ENCODE data around the gene PRKRA. TPM values are rescaled to one million over a fixed set of nuclear protein-coding genes. Genes with fewer than 3 reads are reported as not detected.
"Not testable (repeated sequence)": the region's sequence is repeated elsewhere in the genome, so short reads cannot be mapped to it uniquely, and the experiment has no call there.

Gene PRKRA
- 45.0 TPM for total RNA-seq

DNA sequence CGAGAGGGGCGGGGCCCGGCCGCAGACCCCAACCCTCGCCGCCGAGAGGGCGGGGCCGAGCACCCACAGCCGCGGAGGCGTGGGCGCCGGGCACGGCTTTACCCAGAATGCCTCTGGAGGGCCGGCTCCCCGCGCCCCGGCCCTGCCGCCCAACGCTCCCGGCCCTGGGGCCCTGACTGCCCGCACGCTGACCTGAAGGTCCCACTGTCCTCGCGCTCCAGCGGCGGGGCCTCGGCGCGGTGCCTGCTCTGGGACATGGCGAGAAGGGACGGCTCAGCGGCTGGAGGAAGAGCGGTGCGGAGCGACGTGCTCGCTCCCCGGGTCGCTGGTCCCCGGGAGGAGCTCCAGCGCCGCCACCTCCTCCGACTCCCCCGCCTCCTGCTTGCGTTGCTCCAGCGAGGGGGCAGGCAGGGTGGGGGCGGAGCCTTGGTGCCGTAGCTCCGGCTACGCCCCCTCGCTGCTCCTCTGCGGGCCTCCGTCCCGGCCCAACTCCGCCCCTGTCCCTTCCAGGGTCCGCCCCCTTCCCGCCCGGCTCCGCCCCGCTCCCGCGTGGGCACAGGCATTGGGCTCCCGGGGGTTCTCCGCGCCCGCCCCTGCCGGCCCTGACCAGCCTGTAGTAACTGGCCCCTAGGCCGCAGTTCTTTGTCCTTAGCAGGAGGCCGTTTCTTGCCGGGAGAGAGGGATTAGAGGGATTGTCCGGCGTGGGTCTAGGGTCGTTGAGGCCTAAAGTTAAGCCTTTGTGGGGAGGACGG, at the start of gene PRKRA, which contains the start of gene PJVK:
Gene PRKRA (minus strand): TSS at position 402 of the 752 bp plus-strand sequence. CDS start 145 bp downstream, at position 257.
Gene PJVK (plus strand): TSS at position 605 of the 752 bp plus-strand sequence. CDS start 2,032 bp downstream, outside the sequence.
- DNase-seq (ENCODE audit: low read depth in 2 of 3, low spot score in 2 of 3) = peak; percentile 85 to 97 (median 97)

DNA sequence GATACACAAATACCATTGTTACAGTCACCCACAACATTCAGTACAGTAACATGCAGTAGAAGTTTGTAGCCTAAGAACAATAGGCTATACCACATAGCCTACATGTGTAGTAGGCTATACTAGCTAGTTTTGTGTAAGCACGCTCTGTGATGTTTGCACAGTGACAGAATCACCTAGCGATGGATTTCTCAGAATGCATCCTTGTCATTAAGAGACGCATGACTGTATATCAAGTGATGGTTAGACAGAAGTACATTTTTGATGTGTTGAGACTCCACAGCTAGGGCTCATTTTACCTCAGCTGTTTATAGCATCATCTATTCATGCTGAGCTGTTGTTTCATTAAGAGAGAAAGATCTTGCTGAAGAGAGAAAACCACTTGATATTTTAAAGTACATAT, 48.7 kb upstream of the PRKRA start:
- DNase-seq (ENCODE audit: low read depth in 2 of 3, low spot score in 2 of 3) = no peak

DNA sequence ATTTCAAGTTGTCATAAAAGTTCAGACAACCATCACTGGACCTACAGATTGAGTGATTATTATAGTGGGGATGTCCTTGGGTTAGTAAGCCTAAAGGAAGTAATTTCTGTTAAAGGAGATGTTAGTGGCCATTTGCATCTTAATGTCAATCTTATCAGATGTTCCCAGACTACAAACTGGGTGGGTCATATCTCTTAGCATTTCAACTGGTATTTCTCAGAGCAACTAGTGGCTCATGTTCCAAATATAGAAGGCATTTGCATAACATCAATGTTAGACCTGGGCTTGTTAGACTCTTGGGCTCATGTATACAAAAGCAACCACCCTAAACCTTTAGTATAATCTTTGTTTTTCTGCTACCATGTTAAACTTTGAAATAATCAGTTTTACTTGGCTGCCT, 47.2 kb upstream of the PRKRA start:
- DNase-seq (ENCODE audit: low read depth in 2 of 3, low spot score in 2 of 3) = no peak

DNA sequence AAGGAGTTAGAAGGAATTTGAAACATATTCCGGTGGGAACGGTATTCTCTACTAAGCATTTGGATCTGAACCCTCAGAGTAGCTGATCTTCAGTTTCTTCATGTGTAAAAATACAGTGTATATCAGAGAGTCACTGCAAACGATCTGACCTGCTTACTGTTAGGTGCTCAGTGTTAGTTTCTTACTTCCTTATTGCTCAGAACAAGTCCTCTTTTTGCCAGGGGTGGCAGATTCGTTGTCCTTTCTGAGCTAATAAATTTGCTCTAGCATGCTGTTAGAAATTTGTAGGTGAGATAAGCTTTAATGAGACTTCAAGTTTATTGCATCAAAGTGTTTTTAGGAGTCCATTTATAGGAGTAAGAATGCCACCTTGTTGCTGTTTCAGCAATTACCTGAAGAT, 45.1 kb upstream of the PRKRA start:
- DNase-seq (ENCODE audit: low read depth in 2 of 3, low spot score in 2 of 3) = no peak

DNA sequence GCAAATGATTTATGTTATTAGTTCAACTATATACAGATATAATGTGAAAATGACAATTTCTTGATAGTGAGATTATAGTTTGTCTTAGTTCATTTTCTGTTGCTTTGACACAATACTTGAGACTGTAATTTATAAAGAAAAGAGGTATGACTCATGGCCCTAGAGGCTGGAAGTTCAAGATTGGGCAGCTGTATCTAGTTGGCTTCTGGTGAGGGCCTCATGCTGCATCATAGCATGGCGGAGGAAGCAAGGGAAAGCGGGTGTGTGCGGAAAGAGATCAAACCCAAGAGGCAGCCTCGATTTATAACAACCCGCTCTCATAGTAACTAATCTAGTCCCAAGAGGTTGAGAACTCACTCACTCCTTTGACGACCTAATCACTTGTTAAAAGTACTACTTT, 40.6 kb upstream of the PRKRA start:
- DNase-seq (ENCODE audit: low read depth in 2 of 3, low spot score in 2 of 3) = no peak

DNA sequence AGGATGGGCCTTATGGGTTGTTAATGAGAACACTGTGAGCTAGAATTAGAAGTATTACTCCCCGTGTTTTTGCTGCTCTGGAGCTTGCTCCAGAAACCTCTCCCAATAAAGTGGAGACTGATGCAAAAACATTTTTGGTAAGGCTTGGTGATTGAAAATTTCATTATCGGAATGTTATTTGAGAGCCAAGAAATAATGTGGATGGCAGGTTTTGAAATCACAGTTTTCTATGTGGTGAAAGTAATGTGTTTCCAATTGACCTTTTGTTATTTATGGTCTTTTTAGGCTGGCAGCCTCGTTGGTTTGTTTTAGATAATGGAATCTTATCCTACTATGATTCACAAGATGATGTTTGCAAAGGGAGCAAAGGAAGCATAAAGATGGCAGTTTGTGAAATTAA, 34.4 kb upstream of the PRKRA start:
- DNase-seq (ENCODE audit: low read depth in 2 of 3, low spot score in 2 of 3) = no peak

DNA sequence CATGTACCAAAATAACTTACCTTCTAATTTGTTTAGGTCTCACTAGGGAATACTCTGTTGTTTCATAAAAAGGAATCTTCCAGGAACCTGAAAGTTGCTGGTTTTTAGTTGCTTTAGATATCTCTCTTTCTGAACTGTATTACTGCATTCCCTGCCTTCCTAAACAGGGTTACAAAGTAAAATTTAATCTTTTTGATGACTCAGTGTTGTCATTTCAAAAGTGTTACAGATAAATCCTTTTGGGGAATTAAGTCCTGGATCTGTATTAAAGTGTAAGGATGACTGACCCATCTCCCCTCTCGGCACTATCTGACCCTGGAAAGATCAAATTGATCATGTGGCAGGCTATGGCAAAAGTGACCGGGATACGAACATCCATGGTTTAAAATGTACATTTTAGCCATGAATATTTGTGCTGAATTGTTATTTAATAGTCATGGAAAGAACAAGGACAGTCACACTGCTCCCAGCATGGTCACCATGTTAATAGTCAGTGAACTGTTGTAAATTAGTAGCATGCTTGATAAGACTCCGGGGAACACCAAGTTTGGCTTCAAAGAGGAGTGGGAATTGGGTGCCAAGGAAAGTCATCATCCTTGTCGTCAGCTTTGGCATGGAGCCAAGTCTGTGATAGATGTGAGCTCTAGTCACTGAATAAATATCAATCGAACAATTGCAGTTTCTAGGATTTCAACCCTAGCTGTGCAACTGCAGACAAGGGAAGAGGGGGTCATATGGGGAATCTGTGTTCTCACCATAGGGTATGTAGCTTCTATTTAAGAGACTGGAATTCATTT, 33.5 kb upstream of the PRKRA start:
- DNase-seq (ENCODE audit: low read depth in 2 of 3, low spot score in 2 of 3) = no peak

DNA sequence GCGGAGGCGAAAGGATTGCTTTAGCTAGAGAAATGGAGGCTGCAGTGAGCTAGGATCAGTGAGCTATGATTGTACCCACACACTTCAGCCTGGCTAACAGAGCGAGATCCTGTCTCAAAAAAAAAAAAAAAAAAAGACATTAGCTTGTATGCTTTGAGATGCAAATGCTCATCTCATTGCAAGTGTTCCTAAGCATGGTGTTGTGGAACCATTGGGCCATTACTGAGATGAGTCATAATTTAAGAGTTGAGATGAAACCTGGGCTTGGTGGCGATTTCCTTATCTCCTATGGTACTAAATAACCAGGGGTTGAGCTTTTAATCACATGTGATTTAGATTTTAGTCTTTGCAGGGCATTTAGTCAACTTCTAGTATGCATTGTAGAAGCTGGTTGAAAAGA, 31.5 kb upstream of the PRKRA start:
- DNase-seq (ENCODE audit: low read depth in 2 of 3, low spot score in 2 of 3) = peak in 1 of 3 donors; percentile 9

DNA sequence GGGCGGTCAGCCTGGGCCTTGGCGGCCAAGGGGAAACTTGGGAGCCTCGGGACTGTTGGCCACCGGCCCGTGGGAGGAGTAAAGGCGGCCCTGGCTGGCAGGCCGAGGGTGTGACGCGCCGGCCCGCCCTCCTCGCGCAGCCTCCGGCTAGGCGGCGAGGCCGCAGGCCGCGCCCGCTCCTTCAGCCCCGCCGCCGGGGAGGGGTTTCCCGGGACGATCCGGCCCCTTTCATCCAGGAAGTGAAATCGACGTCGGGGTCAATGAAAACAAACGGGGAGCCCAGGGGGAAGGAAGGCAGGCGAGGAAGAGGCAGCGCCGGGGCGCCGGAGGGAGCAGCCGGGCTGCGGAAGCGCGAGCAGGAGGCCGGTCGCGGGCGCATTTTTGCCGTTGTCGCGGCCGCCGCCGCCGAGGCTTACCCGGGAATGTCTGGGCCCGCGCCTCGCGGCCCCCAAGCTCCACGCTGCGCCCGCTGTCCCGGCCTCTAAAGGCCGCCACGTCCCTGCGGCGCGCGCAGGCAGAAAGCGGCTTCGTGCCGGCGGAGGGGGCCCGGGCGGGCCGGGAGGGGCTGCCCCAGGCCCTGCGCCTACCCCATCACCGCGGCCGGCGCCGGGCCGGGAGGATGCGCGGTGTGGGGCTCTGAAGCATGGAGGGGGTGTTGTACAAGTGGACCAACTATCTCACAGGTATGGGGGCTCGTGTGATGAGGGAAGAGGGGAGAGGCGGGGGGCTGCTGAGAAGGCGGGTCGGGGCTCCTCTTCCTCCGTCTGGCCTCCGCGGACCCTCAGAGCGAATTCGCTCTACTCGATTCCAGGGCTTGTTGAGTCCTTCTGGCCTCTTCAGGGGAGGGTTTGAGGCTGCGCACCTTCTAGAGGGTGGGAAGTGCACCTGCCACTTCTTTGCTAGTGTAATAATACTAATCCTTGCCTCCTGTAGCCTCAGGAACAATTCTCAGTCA, 29.5 kb upstream of the PRKRA start, which contains the start of gene PLEKHA3:
Gene PLEKHA3 (plus strand): TSS at position 231 of the 955 bp plus-strand sequence. CDS start 413 bp downstream, at position 644.
- DNase-seq (ENCODE audit: low read depth in 2 of 3, low spot score in 2 of 3) = peak; percentile 58 to 84 (median 83)

DNA sequence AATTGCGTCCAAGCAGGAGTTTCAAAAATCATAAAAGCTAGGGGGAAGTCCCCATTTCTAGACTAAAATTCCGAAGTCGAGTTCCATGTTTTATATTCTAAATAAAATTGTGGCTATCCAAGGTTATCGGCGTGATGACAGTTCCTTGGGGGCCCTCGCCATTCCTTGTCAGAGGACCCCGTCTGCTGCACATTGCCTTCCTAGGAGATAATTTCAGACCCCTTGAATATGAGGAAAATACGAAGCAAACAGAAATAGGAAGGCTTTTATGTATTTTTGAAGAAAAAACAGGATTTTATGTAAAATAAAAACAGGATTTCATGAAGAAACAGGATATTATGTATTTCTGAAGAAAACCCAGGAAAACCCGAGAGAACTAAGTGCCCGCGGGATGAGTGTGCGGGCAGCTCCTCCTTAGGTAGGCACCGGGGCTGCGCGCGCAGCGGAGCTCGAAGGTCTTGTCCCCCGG, 28.8 kb upstream of the PRKRA start:
- DNase-seq (ENCODE audit: low read depth in 2 of 3, low spot score in 2 of 3) = no peak

DNA sequence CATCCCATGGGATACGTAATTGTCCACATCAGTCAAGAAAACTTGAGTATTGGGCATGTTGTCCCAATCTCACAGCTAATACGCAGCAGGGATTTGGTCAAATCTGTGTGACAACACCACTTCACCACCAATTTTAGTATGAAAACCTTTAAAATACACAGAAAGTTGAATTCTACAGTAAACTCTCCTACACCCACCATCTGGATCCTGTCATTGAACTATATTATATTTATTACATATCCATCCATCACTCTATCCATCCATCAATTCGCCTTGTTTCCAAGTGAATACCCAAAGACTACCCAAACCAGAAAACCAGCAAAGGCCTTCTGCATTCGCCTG, 28.3 kb upstream of the PRKRA start:
- no peak for DNase-seq (ENCODE audit: low read depth in 2 of 3, low spot score in 2 of 3)

DNA sequence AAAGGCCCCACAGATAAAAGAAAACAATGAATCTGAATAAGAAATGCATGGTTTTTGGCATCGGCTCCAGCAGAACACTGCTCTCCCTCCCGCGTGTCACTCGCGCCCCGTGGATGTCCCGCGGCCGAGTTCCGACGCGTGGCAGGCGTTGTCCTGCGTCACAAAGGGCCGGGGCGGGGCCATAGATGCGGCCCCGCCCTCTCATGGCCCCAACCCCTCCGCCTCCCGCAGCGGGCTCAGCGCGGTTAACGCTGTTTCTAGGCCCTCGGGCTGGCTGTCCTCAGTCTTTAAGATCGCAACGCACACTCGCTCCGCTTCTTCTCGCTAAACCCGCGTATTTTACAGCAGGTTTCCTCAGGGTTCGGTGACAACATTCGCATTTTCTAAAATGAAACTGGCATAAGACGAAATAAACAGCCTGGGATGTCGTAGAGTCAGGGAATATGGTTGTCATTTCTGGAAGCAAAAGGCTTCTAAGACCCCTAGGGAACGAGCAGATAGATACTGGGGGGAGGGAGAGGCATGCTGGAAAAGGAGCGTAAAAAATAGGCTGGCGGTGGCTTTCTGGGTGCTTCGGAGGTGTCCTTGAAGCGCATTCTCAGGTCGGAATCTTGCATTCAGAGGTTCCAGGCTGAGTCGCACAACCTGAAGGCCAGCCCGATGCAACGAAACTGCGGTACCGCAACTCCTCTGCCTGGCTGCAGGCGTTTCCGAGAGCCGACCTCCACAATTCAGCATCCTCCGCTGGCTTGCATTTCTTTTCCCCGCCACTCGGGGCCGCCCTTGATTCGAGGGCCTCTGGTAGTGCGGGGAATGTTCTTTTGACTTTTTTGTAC, 27.7 kb upstream of the PRKRA start, which contains the start of gene FKBP7:
Gene FKBP7 (minus strand): TSS at position 162 of the 836 bp plus-strand sequence. CDS start 101 bp downstream, at position 61.
- DNase-seq (ENCODE audit: low read depth in 2 of 3, low spot score in 2 of 3) = peak; percentile 78 to 85 (median 85)

DNA sequence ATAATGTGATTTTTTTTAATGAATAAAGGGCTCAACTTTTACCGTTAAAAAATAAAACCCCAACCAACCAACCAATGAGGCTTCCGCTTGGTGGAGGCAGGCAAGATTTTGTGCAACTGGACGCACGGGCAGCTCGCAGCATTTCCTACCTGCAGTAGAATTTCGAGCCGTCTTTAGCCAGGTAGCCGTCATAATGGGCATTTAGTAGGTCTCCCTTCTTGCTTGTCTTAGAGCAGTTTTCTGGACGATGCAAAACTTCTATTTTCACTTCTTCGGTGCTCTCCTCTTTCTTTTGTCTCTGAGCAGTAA, 27.1 kb upstream of the PRKRA start:
- DNase-seq (ENCODE audit: low read depth in 2 of 3, low spot score in 2 of 3) = peak in 1 of 3 donors; percentile 20

DNA sequence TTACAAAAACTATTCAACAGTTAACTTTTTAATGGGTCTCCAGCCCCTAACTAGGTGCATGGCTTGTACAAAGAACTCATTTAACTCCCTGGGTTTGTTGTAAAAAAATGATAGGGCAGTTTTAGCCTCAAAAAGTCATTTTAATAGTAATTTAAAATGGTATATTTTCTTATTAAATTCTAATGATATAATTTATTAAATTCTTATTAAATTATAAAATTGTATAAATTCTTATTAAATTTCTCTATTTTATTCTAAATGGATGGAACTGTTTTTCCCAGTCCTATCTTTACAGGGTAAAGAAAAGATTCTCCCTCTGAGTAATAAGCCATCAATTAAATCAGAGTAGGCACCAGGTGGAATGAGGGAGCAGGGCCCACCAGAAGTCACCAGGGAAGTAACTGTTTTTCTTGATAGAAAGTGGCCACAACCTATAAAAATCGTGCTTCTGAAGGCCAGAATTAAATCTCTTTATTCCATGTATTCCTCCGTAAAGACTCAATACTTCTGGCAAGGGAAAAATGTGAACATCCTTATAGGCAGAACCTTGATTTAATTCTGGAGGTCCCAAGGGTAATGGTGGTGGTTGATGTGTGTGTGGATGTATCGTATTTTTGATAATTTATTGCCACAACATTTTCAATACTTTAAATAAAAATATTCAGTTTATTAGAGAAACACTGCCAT, 26.6 kb upstream of the PRKRA start:
- DNase-seq (ENCODE audit: low read depth in 2 of 3, low spot score in 2 of 3) = peak in 1 of 3 donors; percentile 9

DNA sequence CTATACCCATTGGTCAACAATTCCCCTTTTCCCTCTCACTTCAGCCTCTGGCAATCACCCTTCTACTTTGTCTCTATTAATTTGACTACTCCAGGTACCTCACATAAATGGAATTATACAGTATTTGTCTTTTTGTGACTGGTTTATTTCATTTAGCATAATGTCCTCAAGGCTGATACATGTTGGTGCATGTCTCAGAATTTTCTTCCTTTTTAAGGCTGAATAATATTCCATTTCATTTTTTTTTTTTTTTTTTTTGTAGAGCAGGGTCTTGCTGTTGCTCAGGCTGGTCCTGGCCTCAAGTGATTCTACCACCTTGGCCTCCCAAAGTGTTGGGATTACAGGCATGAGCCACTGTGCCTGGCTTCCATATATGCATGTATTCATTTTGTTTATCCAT, 25.5 kb upstream of the PRKRA start:
- DNase-seq (ENCODE audit: low read depth in 2 of 3, low spot score in 2 of 3) = no peak

DNA sequence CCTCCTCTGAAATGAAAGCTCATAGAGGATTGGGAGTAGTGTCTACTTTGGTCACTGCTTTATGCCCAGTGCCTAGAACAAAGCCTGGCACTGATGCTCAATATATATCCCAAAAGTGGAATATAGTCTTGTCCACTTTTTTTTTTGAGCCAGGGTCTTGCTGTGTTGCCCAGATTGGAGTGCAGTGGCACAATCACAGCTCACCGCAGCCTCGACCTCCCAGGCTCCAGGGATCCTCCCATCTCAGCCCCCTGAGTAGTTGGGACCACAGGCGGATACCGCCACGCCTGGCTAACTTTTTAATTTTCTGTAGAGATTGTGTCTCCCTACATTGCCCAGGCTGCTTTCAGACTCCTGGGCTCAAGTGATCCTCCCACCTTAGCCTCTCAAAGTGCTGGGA, 23.6 kb upstream of the PRKRA start:
- DNase-seq (ENCODE audit: low read depth in 2 of 3, low spot score in 2 of 3) = no peak

DNA sequence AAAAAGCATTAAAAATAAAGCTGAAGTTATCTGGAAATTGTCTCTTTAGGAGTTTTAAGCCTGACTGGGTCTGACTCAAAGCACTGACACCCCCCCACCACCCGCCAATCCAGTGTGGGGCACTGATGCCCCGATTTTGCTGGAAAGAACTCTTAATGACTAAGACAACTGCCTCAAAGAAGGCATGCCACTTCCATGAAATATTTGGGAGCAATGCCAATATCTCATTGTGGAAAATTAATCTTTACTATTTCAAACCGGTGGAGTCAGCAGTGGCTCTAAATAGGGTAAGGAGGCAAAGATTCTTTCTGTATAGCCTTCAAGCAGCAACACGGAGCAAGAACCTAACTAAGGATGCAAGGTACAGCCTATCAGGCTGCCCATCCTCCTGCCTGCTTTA, 23.0 kb upstream of the PRKRA start:
- DNase-seq (ENCODE audit: low read depth in 2 of 3, low spot score in 2 of 3) = no peak

DNA sequence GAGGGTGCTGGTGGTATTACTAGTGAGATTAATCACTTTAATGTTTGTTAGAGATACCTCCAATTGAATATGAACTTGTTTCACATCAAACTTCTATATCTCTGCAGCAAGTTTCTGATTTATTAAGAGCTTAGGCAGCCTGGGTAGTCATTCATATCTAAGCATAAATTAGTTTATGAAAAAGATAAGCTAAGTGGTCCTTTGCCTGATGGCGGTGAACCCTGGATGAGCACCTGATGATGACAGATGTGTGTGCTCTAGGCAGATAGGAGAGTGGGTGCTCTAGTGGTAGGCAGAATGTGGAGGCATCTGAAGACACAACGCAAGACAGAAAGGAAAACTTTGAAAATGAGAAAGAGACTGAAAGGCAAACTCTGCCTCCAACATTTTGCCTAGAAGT, 22.4 kb upstream of the PRKRA start:
- DNase-seq (ENCODE audit: low read depth in 2 of 3, low spot score in 2 of 3) = no peak

DNA sequence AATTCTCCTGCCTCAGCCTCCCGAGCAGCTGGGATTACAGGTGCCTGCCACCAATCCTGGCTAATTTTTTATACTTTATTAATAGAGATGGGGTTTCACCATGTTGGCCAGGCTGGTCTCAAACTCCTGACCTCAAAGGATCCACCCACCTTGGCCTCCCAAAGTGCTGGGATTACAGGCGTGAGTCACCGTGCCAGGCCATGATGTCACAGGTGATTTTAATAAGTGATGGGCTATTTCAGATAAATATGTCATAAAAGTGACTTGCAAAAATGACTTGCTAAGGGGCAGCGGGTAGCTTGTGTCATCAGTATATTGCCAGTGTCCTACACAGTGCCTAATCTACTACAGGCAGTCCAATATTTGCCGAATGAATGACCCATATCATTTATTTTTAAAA, 20.3 kb upstream of the PRKRA start:
- DNase-seq (ENCODE audit: low read depth in 2 of 3, low spot score in 2 of 3) = not testable (repeated sequence)
